Endothelial cell of umbilical vein (primary cell): ENCODE data around the gene GBP6. TPM values are rescaled to one million over a fixed set of nuclear protein-coding genes. Genes with fewer than 3 reads are reported as not detected.
"Not testable (repeated sequence)": the region's sequence is repeated elsewhere in the genome, so short reads cannot be mapped to it uniquely, and the experiment has no call there.

ENCODE experiments used
- BruUV-seq: library from RNA; stranded (reverse); fragments of 400-500 nt; replicated peaks from 2 replicates; lab custom pipeline; 2021; lab: Mats Ljungman, UMichigan
- CTCF ChIA-PET: fragments of 300-600, 350-600 bp; sonication (Branson Sonifier 250); formaldehyde crosslinking; loops from one replicate; lab custom pipeline; 2021; ENCODE audit warnings: antibody characterized with exemption, inconsistent platforms; lab: Charles Lee
- POLR2A ChIA-PET: fragments of 300-600, 350-600 bp; sonication (Branson Sonifier 250); formaldehyde crosslinking; loops from one replicate; lab custom pipeline; 2021; ENCODE audit warnings: antibody characterized with exemption, inconsistent platforms; lab: Charles Lee
- DNase-seq: peaks from one replicate; pipeline ENCODE4 v3.0.0-alpha.2; 2011; ENCODE audit warnings: low read depth, low spot score
- FAIRE-seq: peaks from 2 replicates; lab custom pipeline; 2011; peaks lifted over from hg19 to GRCh38; lab: Jason Lieb, UNC
- H2AFZ ChIP-seq: 2 replicates; pipeline ENCODE4 v1.6.0; 2012; ENCODE audit warnings: low read depth, low read length, control low read depth, inconsistent platforms
- H3K27ac ChIP-seq: 2 replicates; pipeline ENCODE4 v1.5.1; 2011; ENCODE audit warnings: low read depth, mild to moderate bottlenecking, control low read depth, low read length, moderate library complexity; ENCODE audit not compliant: insufficient read depth
- H3K27me3 ChIP-seq, 2 experiments: 2 replicates each; pipeline versions ENCODE4 v1.6.0 to v1.6.1; 2011; ENCODE audit warnings: low read length in 2 of 2, mixed read lengths in 1 of 2; ENCODE audit not compliant: control insufficient read depth in 2 of 2, insufficient read depth in 2 of 2
- H3K36me3 ChIP-seq, 2 experiments: 2 replicates in 1 of 2; 3 replicates in 1 of 2; pipeline ENCODE4 v1.5.1; 2011; ENCODE audit warnings: low read length in 2 of 2, mild to moderate bottlenecking in 1 of 2, moderate library complexity in 1 of 2; ENCODE audit not compliant: control insufficient read depth in 2 of 2, insufficient read depth in 2 of 2; ENCODE audit errors: extremely low read depth in 1 of 2
- H3K4me1 ChIP-seq: 3 replicates; pipeline ENCODE4 v1.5.1; 2011; ENCODE audit warnings: mild to moderate bottlenecking, low read length; ENCODE audit not compliant: control insufficient read depth, insufficient read depth; ENCODE audit errors: extremely low read depth
- H3K4me2 ChIP-seq: 2 replicates; pipeline ENCODE4 v1.6.1; 2011; ENCODE audit warnings: low read length, control low read depth, mixed read lengths; ENCODE audit not compliant: insufficient read depth
- H3K4me3 ChIP-seq, 3 experiments: fragments of 200-600 bp in 1 of 3; sonication (generic), shearing (Covaris generic) in 1 of 3; replicated peaks in 1 of 3; 2 replicates each; pipeline ENCODE4 v1.5.1; 2011 to 2016; ENCODE audit warnings: control low read depth in 3 of 3, low read length in 3 of 3, mild to moderate bottlenecking in 2 of 3, inconsistent platforms in 1 of 3, low read depth in 1 of 3, moderate library complexity in 1 of 3; ENCODE audit not compliant: insufficient read depth in 1 of 3
- H3K79me2 ChIP-seq: 2 replicates; pipeline ENCODE4 v1.6.0; 2012; ENCODE audit warnings: low read length, inconsistent platforms; ENCODE audit not compliant: control insufficient read depth, insufficient read depth
- H3K9ac ChIP-seq: replicated peaks from 2 replicates; pipeline ENCODE3; 2011; ENCODE audit warnings: low read length, control low read depth; ENCODE audit not compliant: insufficient read depth; ENCODE audit errors: extremely low read depth
- H3K9me1 ChIP-seq: replicated peaks from 3 replicates; pipeline ENCODE4 v1.6.0; 2011; ENCODE audit warnings: mild to moderate bottlenecking, low read length; ENCODE audit not compliant: control insufficient read depth, insufficient read depth; ENCODE audit errors: extremely low read depth
- H3K9me3 ChIP-seq: replicated peaks from 2 replicates; pipeline ENCODE4 v1.5.1; 2012; ENCODE audit warnings: low read length, inconsistent platforms; ENCODE audit not compliant: control insufficient read depth, insufficient read depth
- H4K20me1 ChIP-seq: replicated peaks from 2 replicates; pipeline ENCODE3; 2011; ENCODE audit warnings: mild to moderate bottlenecking, low read length; ENCODE audit not compliant: control insufficient read depth, insufficient read depth; ENCODE audit errors: extremely low read depth
- EZH2 ChIP-seq: IDR thresholded peaks from 2 replicates; pipeline ENCODE4 v1.6.1; 2012; ENCODE audit warnings: borderline replicate concordance, low read depth, mild to moderate bottlenecking, moderate library complexity, low read length, inconsistent platforms; ENCODE audit not compliant: severe bottlenecking
- FOS ChIP-seq: IDR thresholded peaks from 2 replicates; pipeline ENCODE4 v1.6.1; 2011; ENCODE audit warnings: mild to moderate bottlenecking, low read length, moderate library complexity, borderline replicate concordance; ENCODE audit not compliant: insufficient read depth
- GATA2 ChIP-seq: IDR thresholded peaks from 2 replicates; pipeline ENCODE4 v1.7.0; 2011; ENCODE audit warnings: low read depth, mild to moderate bottlenecking, moderate library complexity, mixed read lengths, low read length; ENCODE audit not compliant: insufficient read length, insufficient read depth
- JUN ChIP-seq: IDR thresholded peaks from 2 replicates; pipeline ENCODE4 v1.6.1; 2011; ENCODE audit warnings: borderline replicate concordance, low read depth; ENCODE audit not compliant: insufficient read length, insufficient read depth
- MYC ChIP-seq: IDR thresholded peaks from one replicate; pipeline ENCODE4 v1.6.1; 2011; ENCODE audit warnings: mild to moderate bottlenecking, low read depth, low read length
- POLR2A ChIP-seq: IDR thresholded peaks from 2 replicates; pipeline ENCODE4 v1.6.1; 2012; ENCODE audit warnings: low read depth, mild to moderate bottlenecking, control low read depth, low read length
- POLR2AphosphoS5 ChIP-seq: IDR thresholded peaks from 2 replicates; pipeline ENCODE4 v1.6.1; 2012; ENCODE audit warnings: low read depth, mild to moderate bottlenecking, control low read depth, low read length, moderate library complexity; ENCODE audit not compliant: insufficient read depth
- dilution Hi-C: fragments of 300-500 bp; cut with MboI; formaldehyde crosslinking; loops from one replicate; pipeline ENCODE4 v1.15.0; 2019; ENCODE audit warnings: low sequenced_read_pairs; ENCODE audit not compliant: extremely low pct_ligation_motif_present
- intact Hi-C: fragments of 100-400 bp; cut with micrococcal nuclease; formaldehyde crosslinking; loops from one replicate; pipeline ENCODE4 v1.10.0; 2022
- polyA plus RNA-seq, 4 experiments: library from polyadenylated mRNA; depleted of rRNA in 3 of 4; stranded (reverse) in 3 of 4; unstranded in 1 of 4; fragments of >200 nt; gene quantifications; 2 replicates each; pipeline versions ENCODE4 v1.2.1 to v1.2.3, GENCODE V29; 2011 to 2012; ENCODE audit warnings: missing spikeins in 1 of 4
- total RNA-seq: library from RNA; stranded (reverse); gene quantifications from 2 replicates; pipeline ENCODE4 v1.2.3, GENCODE V29; 2021
- TF ChIP-seq, protein P1 (sequence below), 2 donors: IDR thresholded peaks; 1 replicate in 1 of 2; 2 replicates in 1 of 2; pipeline ENCODE4 v1.5.1; 2011; ENCODE audit warnings: low read length in 2 of 2, mild to moderate bottlenecking in 2 of 2, moderate library complexity in 2 of 2, control low read depth in 1 of 2, inconsistent platforms in 1 of 2, low read depth in 1 of 2; ENCODE audit not compliant: insufficient read depth in 1 of 2; ENCODE audit errors: extremely low read depth in 1 of 2
- TF ChIP-seq, protein P2 (sequence below): IDR thresholded peaks from 2 replicates; pipeline ENCODE4 v1.6.1; 2011; ENCODE audit not compliant: insufficient read depth, insufficient read length

The GBP6 gene
- total and polyA plus RNA-seq, 2 donors (not counting 3 experiments of a cell fraction or from before 2014, with no cell fraction given) = not detected

DNA sequence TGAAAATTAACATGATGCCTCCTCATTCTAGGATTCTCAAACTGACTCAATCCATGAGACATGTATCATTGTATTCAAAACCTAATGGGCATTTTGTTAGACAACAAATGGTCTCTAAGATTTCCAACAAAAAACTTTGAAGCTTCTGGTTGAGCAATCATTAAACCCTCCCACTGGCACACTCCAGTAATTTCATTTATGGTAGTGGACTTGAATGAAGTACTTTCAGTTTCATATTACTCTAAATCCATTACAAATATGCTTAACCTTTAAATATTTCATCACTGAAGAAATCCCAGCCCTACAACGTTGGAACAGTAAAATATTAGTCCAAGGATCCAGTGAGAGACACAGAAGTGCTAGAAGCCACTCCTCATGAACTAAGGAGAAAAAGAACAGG lies 43.5 kb downstream of the GBP6 start:
- no peak overlapping the region for H3K27ac ChIP-seq
- ChIA-PET CTCF (no interaction called here), POLR2A (no interaction called here)
- no TSS peak for BruUV-seq
- H3K27me3 ChIP-seq = no peaks in the 10 kb centered on the region
- FAIRE-seq (no peak), DNase-seq (no peak)
- no peak overlapping the region for H3K4me2 ChIP-seq
- dilution Hi-C loops (no loop called here), intact Hi-C loops (no loop called here)
- no peaks in the 10 kb centered on the region for H3K9me3 ChIP-seq
- no peak overlapping the region for H3K4me3 ChIP-seq
- no peak overlapping the region for H3K9ac ChIP-seq
- H3K36me3 ChIP-seq = no peaks in the 10 kb centered on the region
- TF ChIP-seq POLR2A (no peak), POLR2AphosphoS5 (no peak), FOS (no peak), MYC (no peak), JUN (no peak), GATA2 (no peak), EZH2 (no peak)
- TF ChIP-seq, protein P1, sequence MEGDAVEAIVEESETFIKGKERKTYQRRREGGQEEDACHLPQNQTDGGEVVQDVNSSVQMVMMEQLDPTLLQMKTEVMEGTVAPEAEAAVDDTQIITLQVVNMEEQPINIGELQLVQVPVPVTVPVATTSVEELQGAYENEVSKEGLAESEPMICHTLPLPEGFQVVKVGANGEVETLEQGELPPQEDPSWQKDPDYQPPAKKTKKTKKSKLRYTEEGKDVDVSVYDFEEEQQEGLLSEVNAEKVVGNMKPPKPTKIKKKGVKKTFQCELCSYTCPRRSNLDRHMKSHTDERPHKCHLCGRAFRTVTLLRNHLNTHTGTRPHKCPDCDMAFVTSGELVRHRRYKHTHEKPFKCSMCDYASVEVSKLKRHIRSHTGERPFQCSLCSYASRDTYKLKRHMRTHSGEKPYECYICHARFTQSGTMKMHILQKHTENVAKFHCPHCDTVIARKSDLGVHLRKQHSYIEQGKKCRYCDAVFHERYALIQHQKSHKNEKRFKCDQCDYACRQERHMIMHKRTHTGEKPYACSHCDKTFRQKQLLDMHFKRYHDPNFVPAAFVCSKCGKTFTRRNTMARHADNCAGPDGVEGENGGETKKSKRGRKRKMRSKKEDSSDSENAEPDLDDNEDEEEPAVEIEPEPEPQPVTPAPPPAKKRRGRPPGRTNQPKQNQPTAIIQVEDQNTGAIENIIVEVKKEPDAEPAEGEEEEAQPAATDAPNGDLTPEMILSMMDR (IDR thresholded peaks at IDR 0.05; ENCODE audit: extremely low read depth in 1 of 2, insufficient read depth in 1 of 2, low read depth in 1 of 2, low read length in 2 of 2) = no peak
- TF ChIP-seq, protein P2, sequence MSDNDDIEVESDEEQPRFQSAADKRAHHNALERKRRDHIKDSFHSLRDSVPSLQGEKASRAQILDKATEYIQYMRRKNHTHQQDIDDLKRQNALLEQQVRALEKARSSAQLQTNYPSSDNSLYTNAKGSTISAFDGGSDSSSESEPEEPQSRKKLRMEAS = no peak
- no peaks in the 10 kb centered on the region for H3K79me2 ChIP-seq
- H2AFZ ChIP-seq = no peak overlapping the region
- H3K9me1 ChIP-seq = peaks cover 3% of the 10 kb centered on the region
- no peaks in the 10 kb centered on the region for H3K4me1 ChIP-seq
- H4K20me1 ChIP-seq = no peaks in the 10 kb centered on the region

DNA sequence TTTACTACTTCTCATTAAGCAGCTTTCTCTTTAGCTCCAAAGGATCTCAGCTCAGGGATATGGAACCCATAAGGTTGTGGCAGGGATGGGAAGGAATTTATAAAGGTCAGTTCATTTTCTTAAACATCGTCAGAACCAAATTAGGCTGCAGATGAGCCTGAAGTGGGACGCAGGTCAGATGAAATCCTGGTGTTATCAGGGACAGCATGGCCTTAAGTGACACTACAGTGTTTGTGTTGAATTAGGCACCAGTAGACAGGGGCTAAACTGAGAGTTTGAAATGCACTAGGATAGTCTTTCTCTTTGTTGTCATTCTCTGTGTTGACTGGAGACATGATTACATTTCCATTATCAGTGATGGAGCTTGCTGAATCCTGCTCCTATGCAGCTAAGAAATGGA lies 43.9 kb downstream of the GBP6 start:
- POLR2A ChIA-PET, BruUV-seq, H3K36me3 ChIP-seq: not testable (repeated sequence)

More for the DNA sequence above, 43.9 kb downstream of the GBP6 start:
- CTCF ChIA-PET, H3K79me2 ChIP-seq, H3K9ac ChIP-seq, H3K4me3 ChIP-seq, H3K9me1 ChIP-seq, H3K27ac ChIP-seq, H4K20me1 ChIP-seq, H3K27me3 ChIP-seq, H3K4me2 ChIP-seq, H2AFZ ChIP-seq, dilution Hi-C loops, H3K4me1 ChIP-seq, intact Hi-C loops, DNase-seq, H3K9me3 ChIP-seq: not testable (repeated sequence)
- peak; percentile 28 for FAIRE-seq
